ENCODE results near the gene MAPKAP1.

DNA sequence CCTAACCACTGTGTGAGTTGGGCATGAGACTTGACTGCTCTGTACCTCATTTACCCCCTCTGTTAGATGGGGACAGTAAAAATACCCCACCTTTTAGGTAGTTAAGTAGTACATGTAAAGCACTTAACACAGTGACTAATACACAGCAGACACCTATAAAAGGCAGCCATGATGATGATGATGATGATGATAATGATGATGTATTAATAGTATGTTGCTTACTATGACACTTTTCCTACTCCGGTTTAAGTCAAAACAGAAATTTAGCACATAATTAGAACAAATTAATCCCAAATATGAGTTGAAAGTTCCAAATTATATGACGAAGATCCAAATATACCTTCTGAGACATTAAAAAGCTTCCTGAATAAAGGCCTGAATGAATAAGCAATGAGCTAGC, 223.3 kb downstream of the MAPKAP1 start:
- TF ChIP-seq, protein P1, sequence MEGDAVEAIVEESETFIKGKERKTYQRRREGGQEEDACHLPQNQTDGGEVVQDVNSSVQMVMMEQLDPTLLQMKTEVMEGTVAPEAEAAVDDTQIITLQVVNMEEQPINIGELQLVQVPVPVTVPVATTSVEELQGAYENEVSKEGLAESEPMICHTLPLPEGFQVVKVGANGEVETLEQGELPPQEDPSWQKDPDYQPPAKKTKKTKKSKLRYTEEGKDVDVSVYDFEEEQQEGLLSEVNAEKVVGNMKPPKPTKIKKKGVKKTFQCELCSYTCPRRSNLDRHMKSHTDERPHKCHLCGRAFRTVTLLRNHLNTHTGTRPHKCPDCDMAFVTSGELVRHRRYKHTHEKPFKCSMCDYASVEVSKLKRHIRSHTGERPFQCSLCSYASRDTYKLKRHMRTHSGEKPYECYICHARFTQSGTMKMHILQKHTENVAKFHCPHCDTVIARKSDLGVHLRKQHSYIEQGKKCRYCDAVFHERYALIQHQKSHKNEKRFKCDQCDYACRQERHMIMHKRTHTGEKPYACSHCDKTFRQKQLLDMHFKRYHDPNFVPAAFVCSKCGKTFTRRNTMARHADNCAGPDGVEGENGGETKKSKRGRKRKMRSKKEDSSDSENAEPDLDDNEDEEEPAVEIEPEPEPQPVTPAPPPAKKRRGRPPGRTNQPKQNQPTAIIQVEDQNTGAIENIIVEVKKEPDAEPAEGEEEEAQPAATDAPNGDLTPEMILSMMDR (CRISPR knock-in tag; IDR thresholded peaks at IDR 0.05), result no peak
- TF ChIP-seq FOSL2 (CRISPR knock-in tag; IDR thresholded peaks at IDR 0.05) (no peak), POLR2A (IDR thresholded peaks at IDR 0.05; ENCODE audit: insufficient read depth in 1 of 2, low read depth in 2 of 2, low read length in 2 of 2) (no peak), ZNF878 (CRISPR knock-in tag; IDR thresholded peaks at IDR 0.05) (no peak)
- TF ChIP-seq, protein P2, sequence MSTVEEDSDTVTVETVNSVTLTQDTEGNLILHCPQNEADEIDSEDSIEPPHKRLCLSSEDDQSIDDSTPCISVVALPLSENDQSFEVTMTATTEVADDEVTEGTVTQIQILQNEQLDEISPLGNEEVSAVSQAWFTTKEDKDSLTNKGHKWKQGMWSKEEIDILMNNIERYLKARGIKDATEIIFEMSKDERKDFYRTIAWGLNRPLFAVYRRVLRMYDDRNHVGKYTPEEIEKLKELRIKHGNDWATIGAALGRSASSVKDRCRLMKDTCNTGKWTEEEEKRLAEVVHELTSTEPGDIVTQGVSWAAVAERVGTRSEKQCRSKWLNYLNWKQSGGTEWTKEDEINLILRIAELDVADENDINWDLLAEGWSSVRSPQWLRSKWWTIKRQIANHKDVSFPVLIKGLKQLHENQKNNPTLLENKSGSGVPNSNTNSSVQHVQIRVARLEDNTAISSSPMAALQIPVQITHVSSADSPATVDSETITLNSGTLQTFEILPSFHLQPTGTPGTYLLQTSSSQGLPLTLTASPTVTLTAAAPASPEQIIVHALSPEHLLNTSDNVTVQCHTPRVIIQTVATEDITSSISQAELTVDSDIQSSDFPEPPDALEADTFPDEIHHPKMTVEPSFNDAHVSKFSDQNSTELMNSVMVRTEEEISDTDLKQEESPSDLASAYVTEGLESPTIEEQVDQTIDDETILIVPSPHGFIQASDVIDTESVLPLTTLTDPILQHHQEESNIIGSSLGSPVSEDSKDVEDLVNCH (CRISPR knock-in tag; IDR thresholded peaks at IDR 0.05), result no peak

Data from HepG2 (cell line).